ENCODE data around the gene SOX13. TPM values are rescaled to one million over a fixed set of nuclear protein-coding genes. Genes with fewer than 3 reads are reported as not detected.
A peak's percentile ranks its signal among the peaks of the same experiment; 100 is the strongest.

The SOX13 gene
- total RNA-seq, 6 experiments from 2014 or later: 12.5 to 29.1 (median 17.1) TPM

DNA sequence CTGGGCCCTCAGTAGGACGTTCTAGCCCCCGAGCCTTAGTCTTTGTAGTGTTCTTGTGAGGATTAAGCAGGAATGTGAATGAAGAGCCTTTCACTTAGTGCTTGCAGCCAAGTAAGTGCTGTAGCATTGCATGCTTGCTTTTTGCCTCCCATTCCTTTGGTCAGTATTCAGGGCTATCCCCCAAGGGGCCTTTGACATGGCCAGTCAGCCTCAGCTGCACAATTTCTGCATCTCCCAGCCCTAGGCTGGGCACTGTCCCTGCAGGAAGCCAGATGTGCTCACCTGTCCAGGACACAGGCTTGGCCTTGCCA, 30.5 kb downstream of the SOX13 start:
- no peaks in the 10 kb centered on the region for H3K27me3 ChIP-seq
- H3K9me3 ChIP-seq: no peaks in the 10 kb centered on the region
- DNase-seq: no peak
- no peak overlapping the region for H3K27ac ChIP-seq
- peaks cover 0 to 39% (median 17%) of the 10 kb centered on the region in 4 donors for H3K4me1 ChIP-seq
- no peak for TF ChIP-seq POLR2A (IDR thresholded peaks at IDR 0.05)
- TF ChIP-seq, protein P1, sequence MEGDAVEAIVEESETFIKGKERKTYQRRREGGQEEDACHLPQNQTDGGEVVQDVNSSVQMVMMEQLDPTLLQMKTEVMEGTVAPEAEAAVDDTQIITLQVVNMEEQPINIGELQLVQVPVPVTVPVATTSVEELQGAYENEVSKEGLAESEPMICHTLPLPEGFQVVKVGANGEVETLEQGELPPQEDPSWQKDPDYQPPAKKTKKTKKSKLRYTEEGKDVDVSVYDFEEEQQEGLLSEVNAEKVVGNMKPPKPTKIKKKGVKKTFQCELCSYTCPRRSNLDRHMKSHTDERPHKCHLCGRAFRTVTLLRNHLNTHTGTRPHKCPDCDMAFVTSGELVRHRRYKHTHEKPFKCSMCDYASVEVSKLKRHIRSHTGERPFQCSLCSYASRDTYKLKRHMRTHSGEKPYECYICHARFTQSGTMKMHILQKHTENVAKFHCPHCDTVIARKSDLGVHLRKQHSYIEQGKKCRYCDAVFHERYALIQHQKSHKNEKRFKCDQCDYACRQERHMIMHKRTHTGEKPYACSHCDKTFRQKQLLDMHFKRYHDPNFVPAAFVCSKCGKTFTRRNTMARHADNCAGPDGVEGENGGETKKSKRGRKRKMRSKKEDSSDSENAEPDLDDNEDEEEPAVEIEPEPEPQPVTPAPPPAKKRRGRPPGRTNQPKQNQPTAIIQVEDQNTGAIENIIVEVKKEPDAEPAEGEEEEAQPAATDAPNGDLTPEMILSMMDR (IDR thresholded peaks at IDR 0.05): no peak
- ATAC-seq: no peak
- H3K4me3 ChIP-seq: no peak overlapping the region
- intact Hi-C loops (cut with DNase I): no loop called here
- WGBS (ENCODE audit: insufficient coverage, low coverage, low lambda C conversion rate, missing lambda C conversion rate): 53% methylated on average over 2 of the region's 2 CpGs
- H3K36me3 ChIP-seq: no peaks in the 10 kb centered on the region

DNA sequence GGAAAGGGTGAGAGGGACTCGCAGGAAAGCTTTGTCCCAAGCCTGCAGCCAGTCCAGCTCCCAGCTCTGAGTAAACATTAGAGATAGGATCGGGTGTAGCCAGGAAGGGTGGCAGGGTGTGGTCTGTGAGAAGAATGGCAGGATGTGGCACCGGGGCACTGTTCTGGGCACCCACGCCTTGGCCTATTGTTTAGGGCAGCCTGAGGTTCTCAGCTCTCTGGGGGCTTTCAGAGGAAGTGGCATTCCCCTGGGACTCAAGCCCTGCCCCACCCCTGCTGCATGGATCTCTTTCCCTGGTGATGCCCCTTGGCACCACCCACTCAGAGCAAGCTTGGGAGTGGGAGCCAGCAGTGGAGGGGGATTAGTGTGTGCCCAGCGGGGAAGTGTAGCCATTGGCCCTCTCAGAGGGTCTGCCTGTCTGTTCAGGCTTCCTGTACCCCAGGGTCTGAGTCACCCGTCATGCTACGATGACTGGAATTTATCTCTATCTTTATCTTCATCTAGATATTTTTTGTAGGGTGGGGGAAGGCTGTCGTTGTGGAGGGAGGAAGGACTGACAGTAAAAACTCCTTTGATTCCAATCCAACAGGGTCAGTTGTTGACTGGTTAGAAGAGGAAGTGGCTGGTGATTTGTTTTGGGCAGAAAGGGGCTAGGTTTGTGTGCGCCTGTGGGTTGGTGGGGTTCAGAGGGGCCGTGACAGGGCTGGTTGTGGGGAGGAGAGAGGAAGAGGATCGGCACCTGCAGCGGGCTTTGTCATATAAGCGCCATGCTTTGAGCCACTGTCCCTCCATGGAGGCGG, 31.6 kb downstream of the SOX13 start:
- 30% methylated on average over 8 of the region's 14 CpGs for WGBS (ENCODE audit: insufficient coverage, low coverage, low lambda C conversion rate, missing lambda C conversion rate)
- Histone ChIP-seq H3K27me3 (no peaks in the 10 kb centered on the region), H3K36me3 (no peaks in the 10 kb centered on the region), H3K27ac (no peak overlapping the region), H3K4me1 (peaks cover 0 to 39% (median 17%) of the 10 kb centered on the region in 4 donors), H3K4me3 (no peak overlapping the region), H3K9me3 (no peaks in the 10 kb centered on the region)
- intact Hi-C loops (cut with DNase I): no loop called here
- peak in 2 of 4 donors; percentile 12 to 26 for ATAC-seq
- TF ChIP-seq, protein P1 (IDR thresholded peaks at IDR 0.05): no peak
- TF ChIP-seq POLR2A (IDR thresholded peaks at IDR 0.05): no peak
- DNase-seq: no peak

DNA sequence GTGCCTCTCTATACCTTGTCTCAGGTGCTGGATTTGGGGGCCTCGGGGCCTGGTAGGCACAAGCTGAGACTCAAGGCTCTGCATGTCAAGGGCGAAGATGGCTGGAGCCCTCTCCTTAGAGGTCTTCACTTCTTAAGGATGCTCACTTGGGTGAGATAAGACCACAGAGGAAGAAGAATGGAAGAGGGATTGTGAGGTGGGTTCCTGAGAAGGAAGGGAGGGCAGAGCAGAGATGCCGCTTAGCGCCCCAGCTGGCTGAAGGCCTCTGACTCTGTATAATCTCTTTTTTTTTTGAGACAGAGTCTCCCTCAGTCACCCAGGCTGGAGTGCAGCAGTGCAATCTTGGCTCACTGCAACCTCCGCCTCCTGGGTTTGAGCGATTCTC, 32.2 kb downstream of the SOX13 start:
- Histone ChIP-seq H3K9me3 (no peaks in the 10 kb centered on the region), H3K4me1 (peaks cover 0 to 36% (median 17%) of the 10 kb centered on the region in 4 donors), H3K27me3 (no peaks in the 10 kb centered on the region), H3K4me3 (no peak overlapping the region), H3K27ac (no peak overlapping the region), H3K36me3 (no peaks in the 10 kb centered on the region)
- intact Hi-C loops (cut with DNase I): no loop called here
- 68% methylated on average over 6 of the region's 6 CpGs for WGBS (ENCODE audit: insufficient coverage, low coverage, low lambda C conversion rate, missing lambda C conversion rate)
- TF ChIP-seq, protein P1 (IDR thresholded peaks at IDR 0.05): no peak
- no peak for TF ChIP-seq POLR2A (IDR thresholded peaks at IDR 0.05)
- ATAC-seq: no peak
- no peak for DNase-seq

DNA sequence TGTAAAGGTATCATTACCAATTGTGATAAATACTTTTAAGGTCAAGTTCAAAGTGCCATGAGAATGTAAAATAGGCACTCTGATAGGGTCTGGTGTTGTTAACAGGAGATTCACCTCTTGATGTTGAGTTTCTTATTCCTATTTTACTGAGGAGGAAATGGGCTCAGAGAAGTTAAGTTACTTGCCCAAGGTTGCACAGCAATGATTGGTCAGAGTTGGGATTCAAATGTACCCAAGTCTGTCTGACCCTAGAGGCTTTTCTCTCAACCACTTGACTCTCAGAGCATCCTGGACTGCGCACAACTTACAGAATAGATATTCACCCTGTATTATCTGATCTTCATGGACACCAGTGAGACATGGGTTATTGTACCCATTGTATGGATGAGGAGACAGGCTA, 33.9 kb downstream of the SOX13 start:
- no peak for DNase-seq
- TF ChIP-seq, protein P1 (IDR thresholded peaks at IDR 0.05): no peak
- no peak for TF ChIP-seq POLR2A (IDR thresholded peaks at IDR 0.05)
- ATAC-seq: no peak
- no peaks in the 10 kb centered on the region for H3K36me3 ChIP-seq
- H3K9me3 ChIP-seq: no peaks in the 10 kb centered on the region
- no peak overlapping the region for H3K4me3 ChIP-seq
- 100% methylated on average over 1 of the region's 1 CpG for WGBS (ENCODE audit: insufficient coverage, low coverage, low lambda C conversion rate, missing lambda C conversion rate)
- no peak overlapping the region for H3K27ac ChIP-seq
- intact Hi-C loops (cut with DNase I): no loop called here
- H3K4me1 ChIP-seq: peaks cover 0 to 19% (median 11%) of the 10 kb centered on the region in 4 donors
- H3K27me3 ChIP-seq: no peaks in the 10 kb centered on the region
